GM18511 (cell line): ENCODE results near the gene WFS1.

Experiments
- ATAC-seq: cut with Tn5 transposase; IDR thresholded peaks from one replicate; pipeline ENCODE4 v1.9.1; 2021; ENCODE audit warnings: mild to moderate bottlenecking, moderate library complexity; ENCODE audit not compliant: unreplicated experiment

The WFS1 gene

GRCh38 chr4:6279582-6280289 is 10.1 kb downstream of the WFS1 start:
- no peak for ATAC-seq

DNA sequence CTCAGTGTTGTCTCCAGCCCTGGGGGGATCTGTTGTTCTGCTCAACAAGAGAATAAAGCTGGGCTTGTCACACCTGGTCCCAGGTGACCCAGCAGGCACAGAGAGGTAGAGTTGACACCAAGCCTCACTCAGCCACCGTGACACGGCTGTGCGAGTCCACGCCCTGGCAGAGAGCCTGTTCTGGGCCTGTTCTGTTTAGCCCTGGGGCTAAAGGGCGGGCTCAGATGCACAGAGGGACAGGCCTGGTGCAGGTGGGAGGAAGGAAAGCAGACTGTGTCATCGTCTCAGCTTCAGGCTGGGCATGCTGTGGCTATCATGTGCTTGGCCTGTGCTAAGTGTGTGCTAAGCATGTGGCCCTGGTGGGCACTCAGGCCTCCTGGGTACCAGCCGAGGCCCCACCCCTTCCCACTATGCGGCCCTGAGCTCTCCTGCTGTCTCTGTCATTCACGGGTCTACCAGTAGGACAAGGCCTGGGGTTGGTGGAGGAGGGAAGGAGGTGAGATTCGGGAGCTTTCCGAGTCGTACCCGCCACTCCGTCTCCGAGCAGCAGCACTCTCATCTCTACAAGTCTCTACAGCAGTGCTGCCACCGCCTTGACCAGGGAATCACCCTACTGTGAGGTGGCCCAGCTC is 10.8 kb downstream of the WFS1 start:
- no peak for ATAC-seq

DNA sequence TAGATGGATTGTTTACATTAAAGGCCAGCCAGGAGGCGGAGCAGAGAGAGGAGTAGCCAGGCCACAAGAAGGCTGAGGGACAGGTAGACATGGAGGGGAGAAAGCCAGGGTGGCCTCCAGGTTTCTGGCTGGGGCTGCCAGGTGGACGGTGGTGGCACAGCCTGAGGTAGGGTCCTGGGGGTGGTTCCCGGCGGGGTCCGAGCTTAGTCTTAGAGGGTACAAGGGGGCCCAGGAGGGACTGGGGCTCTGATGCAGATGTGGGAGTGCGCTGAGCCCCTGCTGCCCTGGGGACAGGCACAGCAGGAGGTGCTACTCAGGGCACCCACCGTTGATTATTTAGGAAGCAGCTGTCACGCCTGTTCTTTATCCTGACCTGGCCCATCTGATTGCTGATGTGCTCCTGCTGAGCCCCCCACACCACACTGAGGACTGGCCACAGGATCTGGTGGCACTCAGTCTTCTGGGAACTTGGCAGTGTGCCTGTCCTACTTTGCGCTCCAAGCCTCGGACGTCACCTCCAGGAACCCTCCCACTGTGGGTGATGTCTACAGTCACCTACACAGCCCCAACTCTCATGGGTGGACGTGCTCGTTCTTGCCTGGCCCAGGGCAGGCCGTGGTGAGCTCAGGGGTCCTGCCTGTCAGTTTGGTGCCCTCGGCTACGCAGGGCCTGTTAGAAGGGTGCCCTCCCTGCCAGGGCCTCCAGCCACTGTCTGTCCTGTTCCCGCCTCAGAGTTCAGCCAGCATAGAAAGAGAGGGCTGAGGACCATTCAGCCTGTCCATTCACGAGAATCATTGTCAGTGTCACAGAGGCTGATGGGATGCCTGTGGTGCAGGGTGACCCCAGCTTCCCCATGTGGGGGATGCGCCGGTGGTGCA is 12.0 kb downstream of the WFS1 start:
- ATAC-seq = no peak

GRCh38 chr4:6282314-6282771 is 12.7 kb downstream of the WFS1 start:
- ATAC-seq = no peak

- ATAC-seq = no peak
Observed at GRCh38 chr4:6283282-6283681, 13.6 kb downstream of the WFS1 start.

DNA sequence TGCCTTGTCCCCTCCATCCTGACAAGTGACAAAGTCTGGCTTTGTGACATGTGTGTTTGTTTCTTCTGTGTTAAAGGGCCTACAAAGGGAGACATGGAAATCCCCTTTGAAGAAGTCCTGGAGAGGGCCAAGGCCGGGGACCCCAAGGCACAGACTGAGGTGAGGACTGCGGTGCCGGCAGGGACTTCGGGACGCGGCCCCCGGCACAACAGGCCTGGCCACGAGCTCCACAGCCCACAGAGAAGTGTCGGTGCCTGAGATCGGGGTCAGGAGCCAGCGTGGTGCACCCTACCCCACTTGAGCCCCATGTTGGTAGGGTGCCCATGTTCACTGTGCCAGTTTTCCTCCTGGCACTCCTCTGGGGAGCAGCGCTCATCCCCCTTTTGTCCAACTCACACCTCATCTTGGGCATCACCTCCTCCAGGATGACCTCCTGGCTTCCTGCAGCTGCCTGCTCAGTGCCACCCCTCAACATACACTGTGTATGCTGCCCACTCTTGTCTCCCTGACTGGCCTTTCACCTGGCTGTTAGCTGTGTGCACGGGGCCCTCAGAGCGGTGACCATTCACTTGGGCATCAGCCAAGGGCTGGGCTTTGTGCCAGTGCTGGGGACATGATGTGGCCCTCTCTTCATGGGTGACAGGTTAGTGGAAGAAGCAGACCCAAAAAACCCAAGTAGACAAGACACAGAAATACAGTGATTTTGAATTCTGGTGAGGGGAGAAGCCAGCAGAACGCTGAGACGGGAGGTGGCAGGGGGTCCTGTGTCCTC is 17.6 kb downstream of the WFS1 start:
- ATAC-seq = no peak

GRCh38 chr4:6288342-6288741 is 18.7 kb downstream of the WFS1 start:
- no peak for ATAC-seq

- no peak for ATAC-seq
Observed at GRCh38 chr4:6288871-6289270, 19.2 kb downstream of the WFS1 start.

- ATAC-seq = no peak
Observed at GRCh38 chr4:6290256-6290655, 20.6 kb downstream of the WFS1 start.

- no peak for ATAC-seq
Observed at GRCh38 chr4:6290769-6291547, 21.3 kb downstream of the WFS1 start.

DNA sequence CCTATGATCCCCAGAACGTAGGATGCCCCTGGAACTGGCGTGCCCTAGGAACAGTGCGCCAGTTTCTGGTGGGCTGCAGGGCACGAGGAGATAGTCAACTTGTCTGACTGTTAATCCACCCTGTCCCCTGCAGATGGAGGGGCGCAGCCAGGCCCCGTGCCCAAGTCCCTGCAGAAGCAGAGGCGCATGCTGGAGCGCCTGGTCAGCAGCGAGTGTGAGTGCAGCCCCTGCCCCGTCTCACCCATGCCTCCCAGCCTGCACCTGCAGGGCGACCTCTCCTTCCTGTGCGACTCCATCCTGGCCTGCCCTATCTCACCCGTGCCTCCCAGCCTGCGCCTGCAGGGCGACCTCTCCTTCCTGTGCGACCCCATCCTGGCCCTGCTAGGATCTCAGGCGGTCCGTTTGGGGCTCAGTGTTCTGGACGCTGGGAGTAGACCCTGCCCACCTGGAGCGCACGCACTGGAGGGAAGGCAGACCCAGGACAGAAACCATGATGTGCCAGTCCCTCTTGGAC is 22.2 kb downstream of the WFS1 start:
- ATAC-seq = no peak

- no peak for ATAC-seq
Observed at GRCh38 chr4:6292376-6293096, 22.9 kb downstream of the WFS1 start.

- ATAC-seq = no peak
Observed at GRCh38 chr4:6293097-6293445, 23.4 kb downstream of the WFS1 start.

- no peak for ATAC-seq
Observed at GRCh38 chr4:6293661-6294060, 24.0 kb downstream of the WFS1 start.

DNA sequence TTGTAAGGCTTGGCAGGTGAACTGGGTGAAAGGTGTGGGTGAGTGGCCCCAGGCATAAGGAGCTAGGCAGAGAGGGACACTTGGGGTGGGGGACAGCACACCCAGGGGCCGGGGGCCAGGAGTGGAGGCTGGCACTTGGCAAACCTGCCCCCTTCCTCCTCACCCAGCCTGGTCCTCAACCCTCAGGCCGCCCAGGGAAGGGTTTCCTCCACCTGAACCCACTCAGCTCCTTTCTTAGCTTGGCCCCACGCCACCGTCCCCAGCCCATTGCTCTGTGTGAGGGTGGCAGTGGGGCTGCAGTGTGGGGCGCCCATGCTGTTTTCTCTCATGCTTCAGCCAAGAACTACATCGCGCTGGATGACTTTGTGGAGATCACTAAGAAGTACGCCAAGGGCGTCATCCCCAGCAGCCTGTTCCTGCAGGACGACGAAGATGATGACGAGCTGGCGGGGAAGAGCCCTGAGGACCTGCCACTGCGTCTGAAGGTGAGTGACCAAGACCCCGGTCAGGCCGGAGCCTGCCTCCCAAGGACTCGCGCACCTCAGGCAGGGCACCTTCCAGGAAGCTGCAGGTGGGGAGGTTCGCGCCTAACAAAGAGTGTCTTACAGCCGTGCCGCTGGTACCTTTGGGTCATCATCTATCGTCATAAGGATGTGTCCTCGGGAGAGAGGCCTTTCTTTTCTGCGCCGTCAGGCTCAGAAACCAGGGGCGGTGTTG is 25.2 kb downstream of the WFS1 start:
- no peak for ATAC-seq

DNA sequence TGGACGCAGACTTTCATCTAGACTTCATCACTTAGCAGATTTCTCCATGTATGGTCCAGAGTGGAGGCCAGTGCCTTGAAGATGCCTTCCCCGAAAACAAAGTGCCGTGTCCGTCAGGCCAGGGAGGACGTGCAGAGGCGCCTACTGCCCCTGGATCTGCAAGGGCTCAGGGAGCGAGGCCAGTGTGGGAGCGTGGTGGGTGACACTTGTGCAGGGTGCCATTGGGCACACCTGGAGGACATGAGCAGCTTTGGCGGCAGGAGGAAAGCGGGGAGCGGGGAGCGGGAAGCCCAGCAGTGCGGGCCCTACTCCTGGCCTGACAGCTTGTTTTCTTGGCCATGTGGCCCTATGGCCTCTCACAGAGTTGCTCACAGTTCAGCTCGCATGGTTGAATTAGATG is 25.8 kb downstream of the WFS1 start:
- no peak for ATAC-seq

GRCh38 chr4:6296026-6296425 is 26.4 kb downstream of the WFS1 start:
- no peak for ATAC-seq

DNA sequence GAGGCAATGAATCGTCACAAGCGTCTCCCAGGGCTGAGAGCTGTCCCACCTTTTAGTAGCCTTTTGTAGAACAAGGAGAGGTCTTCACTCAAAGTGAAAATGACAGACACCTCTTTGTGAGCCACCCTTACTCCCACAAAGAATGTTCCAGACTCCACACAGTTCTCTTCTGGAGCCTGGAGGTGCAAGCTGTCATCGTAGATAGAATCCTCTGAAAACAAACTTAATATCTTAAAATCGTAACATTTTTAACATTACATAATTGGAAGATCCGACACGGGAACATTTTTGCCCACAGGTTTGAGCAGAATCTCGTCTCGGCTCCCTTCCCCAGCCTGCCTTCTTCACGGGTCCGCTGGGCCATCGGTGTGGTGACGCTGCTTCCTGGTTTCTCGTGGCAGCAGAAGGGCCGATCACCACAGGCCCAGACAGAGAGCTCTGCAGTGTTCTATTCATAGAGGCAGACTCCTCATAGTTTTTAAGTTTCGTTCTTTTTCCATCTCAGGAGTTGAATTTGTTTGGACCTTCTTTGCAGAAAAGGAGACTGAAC is 27.7 kb downstream of the WFS1 start:
- no peak for ATAC-seq

DNA sequence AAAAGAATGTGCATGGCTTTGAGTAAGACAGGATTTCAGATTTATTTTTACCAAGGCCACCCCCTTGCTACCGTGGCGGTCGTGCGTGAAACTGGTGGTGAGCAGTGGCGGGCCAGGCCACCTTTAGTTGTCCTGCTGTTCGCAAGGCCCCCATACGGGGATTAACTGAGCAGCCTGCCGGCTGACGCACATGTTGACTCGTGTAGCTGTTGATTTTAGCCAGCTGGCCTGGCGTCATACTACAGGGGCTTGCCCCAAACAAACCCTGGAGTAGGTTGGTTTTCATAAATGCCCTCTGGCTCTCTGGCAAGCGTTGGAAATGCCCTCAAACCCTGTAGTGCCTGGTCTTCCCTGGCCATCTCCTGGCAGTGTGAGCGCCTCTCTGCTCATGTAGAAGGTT is 28.4 kb downstream of the WFS1 start:
- ATAC-seq = no peak
